CD4-positive, alpha-beta T cell treated with Interleukin-17A for 4 hours (primary cell): ENCODE data around the gene BNIP3.
"Not testable (repeated sequence)": the region's sequence is repeated elsewhere in the genome, so short reads cannot be mapped to it uniquely, and the experiment has no call there.

Experiments used
- DNase-seq: peaks from one replicate; pipeline ENCODE4 v3.0.0-alpha.2; 2020; ENCODE audit warnings: mixed read lengths

The BNIP3 gene

DNA sequence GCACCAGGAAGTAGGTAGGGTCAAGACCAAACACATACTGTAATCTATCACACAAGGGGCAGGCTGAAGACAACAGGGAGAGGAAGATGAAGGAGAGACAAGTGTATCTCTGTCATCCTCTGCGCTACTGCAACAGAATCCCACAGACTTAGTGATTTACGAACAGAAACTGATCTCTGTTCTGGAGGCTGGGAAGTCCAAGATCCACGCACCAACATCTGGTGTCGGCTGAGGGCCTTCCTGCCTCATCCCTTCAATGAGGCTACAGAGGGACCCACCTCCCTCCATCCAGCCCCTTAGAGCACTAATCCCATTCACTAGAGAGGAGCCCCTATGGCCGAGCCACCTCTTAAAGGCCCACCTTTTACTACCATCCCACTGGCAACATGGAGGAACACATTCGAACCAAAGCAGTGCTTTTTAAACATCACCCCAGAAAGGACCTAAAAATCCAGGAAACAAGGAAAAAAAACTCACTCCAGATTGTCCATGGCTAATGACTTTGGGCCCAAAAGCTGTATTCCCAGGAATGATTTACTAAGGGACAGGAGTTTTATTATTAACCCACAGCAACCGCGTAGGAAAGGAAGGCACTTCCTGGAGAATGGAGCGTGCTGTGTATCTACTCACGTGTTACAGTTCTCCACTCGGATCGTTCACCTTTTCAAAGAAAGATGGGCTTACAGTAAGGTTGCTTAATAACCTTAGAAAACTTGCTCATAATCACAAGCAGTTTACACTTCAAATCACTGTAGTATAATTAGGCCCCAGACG is 4.2 kb downstream of the BNIP3 start:
- no peak for DNase-seq

DNA sequence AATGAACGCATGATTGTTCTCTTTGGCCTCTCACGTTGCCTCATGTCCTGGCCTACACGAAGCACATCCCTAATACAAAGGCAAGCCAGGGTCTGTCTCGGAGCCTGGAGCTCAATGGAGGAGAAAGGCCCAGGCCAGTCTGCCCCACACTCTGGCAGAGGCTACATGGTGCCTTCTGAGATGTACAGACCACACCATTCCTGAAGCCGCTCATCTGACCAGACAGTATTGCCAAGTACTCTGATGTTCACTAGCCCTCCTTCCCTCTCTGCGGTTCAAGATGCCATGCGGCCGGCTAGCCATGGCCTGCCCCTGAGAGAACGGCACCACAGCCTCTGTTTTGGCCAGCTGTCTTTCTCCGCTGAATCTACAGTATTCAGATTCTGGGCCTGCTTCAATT is 5.9 kb downstream of the BNIP3 start:
- no peak for DNase-seq

DNA sequence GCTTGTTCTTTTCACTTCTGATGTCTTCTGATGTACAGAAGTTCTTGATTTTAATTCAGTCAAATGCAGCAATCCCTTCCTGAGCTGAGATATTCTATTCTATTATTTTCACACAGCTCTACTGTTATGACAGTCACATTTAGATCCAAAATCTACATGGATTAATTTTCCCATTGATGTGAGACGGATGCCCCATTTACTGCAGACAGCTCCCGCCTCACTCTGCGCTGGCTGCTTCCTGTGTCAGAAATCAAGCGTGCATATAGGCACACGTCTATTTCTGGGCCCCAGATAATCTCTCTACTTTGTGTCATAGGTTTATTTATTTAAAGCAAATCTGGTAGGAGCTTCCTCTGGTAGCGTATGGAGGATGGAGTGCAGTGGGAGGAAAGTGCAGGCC is 6.7 kb downstream of the BNIP3 start:
- peak; percentile 44 for DNase-seq

DNA sequence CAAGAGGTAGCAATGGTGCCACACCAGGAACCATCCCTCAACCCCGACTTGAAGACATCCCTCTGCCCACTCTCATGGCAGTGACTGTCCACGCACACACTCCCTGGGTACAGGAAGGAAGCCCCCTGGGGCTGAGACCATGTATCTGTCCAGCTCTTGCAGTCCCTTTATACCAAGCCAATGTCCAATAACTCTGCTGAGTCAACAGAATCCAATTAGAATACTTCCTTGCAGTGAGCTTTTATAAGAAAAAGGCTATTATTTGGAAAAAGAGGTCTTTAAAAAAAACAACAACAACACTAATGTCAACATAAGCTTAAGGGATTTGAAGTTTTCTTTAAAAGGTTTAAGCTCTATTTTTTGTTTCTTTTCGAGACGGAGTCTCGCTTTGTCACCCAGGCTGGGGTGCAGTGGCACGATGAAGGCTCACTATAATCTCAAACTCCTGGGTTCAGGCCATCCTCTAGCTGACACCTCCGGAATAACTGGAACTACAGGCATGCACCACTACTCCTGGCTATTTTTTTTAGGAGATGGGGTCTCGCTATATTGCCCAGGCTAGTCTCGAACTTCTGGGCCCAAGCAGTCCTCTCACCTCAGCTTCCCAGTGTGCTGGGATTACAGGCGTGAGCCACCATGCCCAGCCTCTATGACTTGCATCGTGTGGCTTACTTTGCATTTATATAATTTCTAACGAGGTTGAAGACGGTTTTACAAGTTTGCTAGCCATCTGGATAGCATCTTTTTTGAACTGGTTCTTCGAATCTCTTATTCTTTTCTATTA is 7.5 kb downstream of the BNIP3 start:
- DNase-seq, result no peak

DNA sequence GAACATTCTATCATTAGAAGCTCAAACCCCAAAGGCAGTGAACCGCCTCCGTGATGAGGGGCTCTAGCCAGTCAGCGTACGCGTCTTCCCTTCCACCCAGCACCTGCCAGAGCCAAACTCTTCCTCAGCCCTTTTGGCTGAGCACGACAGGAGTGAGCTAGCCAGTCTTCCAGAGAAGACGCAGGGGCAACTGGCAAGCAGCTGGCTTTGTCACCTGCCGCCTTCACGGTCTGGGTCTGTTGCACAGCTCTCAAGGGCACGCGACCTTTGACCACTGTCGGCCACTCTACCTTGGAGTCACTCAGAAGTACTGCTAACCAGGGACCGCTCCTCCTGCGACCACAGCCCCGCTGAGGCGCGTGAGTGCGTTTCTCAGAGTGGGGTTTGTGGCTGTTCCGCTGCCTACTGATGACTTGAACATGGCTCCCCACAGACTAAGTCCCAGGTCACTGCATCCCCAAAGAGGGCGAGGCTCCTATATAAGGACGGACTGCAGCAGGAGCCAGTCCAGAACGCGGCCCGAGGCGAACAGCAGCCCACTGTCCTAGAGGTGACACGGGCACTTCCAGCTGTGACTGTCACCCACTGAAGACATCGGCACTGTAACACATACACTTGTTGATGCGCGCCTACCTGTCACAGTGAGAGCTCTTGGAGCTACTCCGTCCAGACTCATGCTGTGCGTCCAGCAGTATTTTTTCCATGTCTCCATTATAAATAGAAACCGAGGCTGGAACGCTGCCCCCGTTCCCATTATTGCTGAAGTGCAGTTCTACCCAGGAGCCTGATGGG is 8.4 kb downstream of the BNIP3 start:
- peak; percentile 37 for DNase-seq

DNA sequence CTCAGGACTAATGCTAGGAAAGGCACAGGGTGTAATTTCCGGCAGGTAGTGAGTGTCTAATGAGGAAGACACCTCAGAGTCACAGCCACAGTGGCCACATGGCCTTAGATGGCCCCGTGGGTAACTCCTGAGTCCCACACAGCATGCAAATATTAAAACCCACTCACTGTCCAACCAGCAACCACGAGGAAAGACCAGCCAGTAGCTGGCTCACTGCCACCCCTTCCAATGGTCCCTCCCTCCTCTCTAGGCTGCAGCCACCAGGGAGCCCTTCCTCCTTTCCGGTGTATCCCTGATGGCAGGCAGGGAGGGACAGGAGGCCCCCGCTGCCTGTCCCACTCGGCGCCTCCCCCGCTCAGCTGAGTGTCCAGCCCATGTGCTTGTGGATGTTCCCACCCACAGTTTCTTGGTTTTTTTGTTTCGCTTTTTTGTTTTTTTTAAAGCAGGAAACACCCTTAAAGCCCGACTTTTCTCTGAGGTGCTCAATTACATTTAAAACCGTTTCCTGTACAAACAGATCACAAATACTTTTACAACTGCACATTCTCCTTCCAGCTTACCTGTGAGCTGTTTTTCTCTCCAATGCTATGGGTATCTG is 9.2 kb downstream of the BNIP3 start:
- DNase-seq, result peak; percentile 38

DNA sequence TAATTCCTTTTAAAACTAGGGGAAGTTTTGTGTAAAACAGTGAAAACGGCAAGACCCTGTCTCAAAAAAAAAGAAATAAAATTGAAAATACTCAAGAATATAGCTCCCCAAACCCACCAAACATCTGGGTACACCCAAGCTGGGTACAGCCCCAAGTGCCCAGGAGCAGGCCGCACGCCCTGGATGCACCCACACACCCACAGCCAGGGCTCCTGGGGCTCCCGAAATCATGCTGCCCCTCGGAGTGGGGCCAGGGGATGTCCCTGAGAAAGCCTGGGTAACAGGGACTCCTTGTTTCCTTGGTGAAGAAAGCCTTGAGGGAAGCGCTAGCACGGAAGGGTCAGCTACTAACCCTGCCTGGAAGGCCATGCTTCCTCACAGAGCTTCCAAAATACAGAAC is 10.1 kb downstream of the BNIP3 start:
- no peak for DNase-seq

DNA sequence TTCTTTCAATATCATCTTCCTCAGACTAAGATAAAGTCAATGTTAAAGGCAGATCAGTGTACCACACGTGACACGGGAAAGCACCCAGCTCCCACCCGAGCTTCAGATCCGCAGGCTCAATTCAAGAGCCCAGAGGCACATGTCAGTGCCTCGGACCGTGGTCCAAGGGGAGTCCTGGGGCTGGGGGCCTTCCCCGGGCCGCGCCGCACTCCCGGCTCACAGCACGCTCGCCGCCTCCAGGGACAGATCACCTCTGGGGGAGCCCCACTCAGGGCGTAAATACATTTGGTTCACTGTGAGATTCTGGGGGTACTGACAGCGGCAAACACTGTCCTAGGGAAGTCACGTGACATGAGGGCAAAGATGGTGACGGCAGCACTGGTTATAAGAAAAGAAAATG is 10.8 kb downstream of the BNIP3 start:
- no peak for DNase-seq

DNA sequence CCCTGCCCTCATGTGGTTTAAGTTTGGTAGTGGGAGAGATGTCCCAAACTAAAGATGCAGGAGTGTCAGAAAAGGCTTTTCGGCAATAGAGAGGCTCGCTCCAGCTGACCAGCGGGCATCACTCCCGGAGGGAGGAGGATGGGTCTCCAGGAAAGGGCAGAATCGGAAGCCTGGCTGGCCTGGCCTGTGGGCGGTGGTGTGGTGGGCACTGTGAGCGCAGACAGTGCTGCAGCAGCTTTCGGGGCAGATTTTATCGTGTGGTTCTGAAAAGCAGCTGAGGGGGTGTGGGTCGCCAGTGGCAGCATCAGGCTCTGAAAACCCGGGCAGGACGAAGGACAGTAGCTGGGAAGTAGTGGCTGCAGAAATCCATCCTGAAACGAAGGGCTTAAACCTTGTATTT is 12.8 kb downstream of the BNIP3 start:
- DNase-seq, result no peak

DNA sequence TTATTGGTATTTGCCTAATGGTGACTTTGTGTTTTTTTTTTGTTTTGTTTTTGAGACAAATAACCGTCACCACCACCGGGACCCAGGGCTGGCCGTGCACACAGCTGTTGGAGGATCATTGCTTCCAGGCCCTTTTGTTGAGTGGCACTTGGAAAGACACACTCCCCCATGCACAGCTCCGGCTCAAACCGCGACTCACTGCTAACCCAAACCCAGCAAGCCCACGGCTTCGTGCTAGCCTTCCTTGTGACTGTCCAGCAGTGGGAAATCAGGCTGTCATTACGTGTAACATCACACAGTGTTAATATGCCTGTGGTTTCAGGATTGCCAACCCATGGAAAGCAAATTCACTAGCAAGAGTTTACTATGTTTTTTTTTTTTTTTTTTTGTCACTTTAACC is 17.4 kb downstream of the BNIP3 start:
- DNase-seq, result no peak

DNA sequence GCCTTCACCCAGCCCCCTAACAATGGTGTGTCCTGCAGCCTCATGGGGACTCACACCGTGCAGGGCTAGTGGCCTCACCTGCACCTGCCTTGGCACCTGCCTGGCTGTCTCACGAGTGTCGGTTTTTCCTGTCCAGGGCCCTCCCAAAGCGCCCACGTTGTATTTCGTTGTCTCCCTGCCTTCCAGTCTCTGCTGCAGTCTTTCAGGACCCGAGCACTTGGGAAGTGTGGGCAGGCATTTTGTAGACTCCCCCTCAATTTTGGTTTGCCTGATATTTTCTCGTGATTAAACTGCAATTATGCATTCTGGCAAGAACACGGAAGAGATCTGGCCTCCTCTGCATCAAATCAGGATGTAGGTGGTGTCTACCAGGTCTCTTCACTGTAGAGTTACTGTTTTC is 17.9 kb downstream of the BNIP3 start:
- no peak for DNase-seq

DNA sequence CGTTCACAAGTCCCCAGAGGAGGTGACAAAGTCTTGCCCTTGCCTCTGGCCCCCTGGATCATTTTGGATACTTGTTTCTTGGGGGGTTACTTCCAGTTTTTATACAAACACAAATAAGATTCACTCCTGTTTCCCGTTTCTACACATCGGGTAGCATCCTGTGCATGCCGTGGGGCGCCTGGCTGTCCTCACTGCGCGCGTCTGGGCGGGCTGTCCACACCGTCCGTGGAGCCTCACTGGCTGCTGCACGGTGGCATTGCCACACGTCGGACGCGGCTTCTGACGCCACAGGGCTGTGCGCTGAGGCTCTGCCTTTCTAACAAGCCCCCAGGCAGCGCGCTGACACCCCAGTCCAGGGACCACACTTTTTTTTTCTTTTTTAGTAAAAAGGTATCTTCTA is 18.4 kb downstream of the BNIP3 start:
- DNase-seq, result no peak

DNA sequence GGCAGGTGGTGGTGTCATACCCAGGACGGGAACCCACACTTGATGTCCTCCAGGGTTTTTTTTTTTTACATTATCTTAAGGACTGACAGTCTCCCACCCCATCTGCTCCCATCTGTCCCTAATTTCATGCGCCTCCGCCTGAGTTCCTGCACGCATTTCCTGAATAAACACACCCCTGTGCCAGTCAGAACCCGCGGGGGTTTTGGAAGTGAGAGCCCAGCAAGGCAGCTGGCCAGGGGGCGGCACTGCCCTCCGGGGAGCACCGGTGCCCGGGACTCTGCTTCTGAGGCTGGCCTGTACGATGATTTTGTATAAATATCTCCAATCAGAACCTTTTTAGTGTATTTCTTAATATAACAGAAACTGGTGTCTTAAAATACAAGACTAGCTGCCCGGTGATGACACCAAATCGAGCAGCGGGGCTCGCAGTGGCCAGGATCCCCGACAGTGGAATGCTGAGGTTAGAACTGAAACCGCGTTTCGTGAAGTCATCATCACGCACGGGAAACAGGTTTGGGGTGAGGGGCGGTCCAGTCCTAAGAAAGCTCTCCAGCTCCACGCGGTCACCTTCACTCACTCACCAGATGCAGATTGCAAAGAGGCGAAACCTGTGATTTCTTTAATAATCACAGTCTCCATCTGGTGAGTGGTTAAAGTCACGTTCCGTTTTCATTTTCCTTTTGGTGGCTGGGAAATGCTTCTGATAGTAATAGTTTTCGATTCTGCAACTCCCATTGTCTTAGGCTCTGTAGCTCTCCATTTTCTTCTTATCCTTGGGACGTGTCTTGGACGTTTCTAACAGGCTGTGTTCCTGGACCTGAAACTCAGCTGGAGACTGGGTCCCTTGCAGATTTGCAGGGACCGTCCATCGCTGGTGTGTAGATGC is 19.7 kb downstream of the BNIP3 start:
- no peak for DNase-seq

DNA sequence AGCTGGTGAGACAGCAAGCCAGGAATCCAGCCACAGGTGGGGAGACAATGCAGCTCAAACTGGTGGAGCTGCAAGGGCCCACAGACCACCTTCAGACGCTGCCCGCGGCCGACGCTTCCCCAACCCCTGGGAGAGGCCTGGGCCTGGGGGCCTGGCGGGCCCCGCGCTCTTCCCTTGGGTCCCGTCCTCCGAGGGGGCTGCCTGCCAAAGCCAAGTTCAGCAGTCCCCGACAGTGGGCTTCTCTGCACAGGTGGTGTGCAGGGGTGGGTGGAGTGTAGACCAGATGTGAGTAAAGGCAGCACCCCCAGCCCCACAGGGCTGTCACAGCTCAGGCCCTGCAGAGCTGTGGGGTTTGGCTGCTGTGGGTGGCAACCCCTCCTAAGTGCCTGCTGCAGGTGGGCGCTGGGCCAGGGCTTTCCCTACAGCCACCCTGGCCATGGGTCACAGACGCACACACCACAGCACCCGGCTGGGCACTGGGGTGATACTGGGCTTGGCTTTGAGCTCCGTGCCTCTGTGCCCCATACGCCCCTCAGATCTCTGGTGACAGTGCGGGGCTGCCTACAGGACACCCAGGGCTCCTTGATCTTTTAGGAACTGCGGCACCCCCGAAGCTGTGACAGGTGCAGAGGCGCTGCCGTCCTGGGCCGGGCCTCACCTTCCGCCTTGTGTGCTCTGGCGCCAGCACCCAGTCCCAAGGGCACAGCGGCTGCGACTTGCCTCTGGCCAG is 20.5 kb downstream of the BNIP3 start:
- DNase-seq, result no peak

DNA sequence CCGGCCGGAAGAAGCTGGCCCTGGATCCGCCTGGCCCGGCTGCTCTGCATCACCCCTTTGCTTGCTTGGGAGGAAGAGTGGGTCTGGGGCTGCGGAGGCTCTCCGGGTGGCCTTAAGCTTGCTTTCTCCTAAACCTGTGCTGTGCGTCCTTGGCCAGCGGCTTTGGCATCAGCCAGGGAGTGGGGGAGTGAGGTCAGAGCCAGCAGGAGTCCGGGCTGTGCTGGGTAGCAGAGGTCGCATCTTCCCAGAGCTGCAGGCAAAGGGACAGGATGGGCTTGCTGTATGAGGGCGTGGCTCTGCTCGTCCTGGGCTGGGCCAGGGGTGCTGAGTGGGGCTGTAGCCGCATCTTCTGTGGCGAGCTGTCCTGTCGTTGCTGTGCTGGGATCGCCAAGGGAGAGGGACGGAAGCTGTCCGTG is 21.1 kb downstream of the BNIP3 start:
- DNase-seq, result no peak

DNA sequence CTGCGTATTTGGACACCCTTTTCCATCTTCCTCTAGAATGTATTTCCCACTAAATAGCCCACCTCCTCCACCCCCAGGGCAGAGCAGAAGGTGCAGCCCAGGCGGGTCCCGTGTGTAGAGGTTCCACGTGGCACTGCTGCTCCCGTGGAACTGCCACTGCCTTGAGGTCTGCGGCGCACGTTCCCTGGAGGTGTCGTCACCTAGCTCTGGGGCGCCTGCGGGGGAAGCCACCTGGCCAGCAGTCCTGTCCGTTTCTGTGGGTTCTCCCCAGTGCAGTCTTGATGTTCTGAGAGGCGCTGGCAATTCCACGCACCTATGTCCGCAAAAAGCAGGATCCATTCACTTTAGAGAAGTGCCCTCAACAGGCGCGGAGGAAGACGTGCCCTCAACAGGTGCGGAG is 21.9 kb downstream of the BNIP3 start:
- no peak for DNase-seq

DNA sequence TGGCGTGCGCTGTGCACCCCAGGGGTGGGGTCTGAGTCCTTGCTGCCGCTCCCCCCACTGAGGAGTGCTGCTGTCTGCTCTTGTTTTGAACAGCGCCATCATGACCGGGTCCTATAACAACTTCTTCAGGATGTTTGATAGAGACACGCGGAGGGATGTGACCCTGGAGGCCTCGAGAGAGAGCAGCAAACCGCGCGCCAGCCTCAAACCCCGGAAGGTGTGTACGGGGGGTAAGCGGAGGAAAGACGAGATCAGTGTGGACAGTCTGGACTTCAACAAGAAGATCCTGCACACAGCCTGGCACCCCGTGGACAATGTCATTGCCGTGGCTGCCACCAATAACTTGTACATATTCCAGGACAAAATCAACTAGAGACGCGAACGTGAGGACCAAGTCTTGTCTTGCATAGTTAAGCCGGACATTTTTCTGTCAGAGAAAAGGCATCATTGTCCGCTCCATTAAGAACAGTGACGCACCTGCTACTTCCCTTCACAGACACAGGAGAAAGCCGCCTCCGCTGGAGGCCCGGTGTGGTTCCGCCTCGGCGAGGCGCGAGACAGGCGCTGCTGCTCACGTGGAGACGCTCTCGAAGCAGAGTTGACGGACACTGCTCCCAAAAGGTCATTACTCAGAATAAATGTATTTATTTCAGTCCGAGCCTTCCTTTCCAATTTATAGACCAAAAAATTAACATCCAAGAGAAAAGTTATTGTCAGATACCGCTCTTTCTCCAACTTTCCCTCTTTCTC is 26.0 kb downstream of the BNIP3 start:
- no peak for DNase-seq

DNA sequence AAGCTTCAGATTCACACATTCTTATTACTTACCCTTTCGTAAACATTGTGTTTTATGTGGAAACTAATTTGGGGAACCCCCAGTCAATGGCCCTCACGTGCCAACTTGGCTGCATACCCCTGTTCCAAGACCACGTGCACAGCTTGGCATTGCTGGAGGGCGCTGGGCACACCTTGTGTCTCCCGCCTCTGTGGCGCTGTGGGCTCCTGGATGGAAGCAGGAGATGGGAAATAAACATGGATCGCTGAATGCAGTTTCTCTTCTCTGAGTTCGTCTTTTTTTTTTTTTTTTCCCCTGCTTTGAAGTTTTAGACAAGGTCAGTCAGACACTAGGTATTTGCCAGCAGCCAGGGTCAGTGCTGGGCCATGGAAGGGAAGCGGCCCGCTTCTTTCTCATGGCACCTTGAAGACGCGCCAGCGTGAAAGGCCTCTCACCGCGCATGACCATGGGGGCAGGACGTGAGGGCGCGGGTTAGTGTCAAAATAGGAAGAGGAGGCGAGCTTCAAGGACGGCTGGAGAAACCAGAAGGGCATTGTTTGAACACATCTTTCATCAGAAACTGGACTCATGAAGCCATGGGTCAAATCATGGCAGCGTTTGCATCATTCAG is 27.3 kb downstream of the BNIP3 start:
- DNase-seq, result no peak

DNA sequence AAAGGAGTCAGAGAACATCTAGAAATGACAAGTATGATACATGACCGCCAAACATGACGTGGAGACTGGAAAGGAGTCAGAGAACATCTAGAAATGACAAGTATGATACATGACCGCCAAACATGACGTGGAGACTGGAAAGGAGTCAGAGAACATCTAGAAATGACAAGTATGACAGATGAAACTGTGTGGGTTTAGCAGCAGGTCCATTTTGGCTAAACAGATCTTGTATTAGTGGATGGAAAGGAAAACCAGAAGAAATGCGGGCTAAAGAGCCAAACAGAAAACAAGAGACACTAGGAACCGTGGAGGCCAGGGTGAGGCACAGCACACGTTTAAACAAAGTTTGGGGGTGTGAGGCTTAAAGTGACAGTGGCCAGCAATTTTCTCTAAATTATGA is 31.8 kb downstream of the BNIP3 start:
- not testable (repeated sequence) for DNase-seq
